IMR-90 (cell line): ENCODE measurements around the gene ERN1. TPM values are rescaled to one million over a fixed set of nuclear protein-coding genes. Genes with fewer than 3 reads are reported as not detected.
A peak's percentile ranks its signal among the peaks of the same experiment; 100 is the strongest.

Experiments
- ATAC-seq: fragments of 200-7000 bp; cut with Tn5 transposase; 2 replicates; pipeline ENCODE4 v1.9.1; 2020; ENCODE audit warnings: low read depth, mild to moderate bottlenecking, moderate library complexity
- BruUV-seq: library from RNA; stranded (reverse); fragments of 400-500 nt; replicated peaks from 2 replicates; lab custom pipeline; 2021; lab: Mats Ljungman, UMichigan
- CTCF ChIA-PET: fragments of 300-600 bp; formaldehyde crosslinking; extraction: SDS; loops from one replicate; lab custom pipeline; 2021; ENCODE audit warnings: antibody characterized with exemption; lab: Yijun Ruan, JAX
- POLR2A ChIA-PET: fragments of 300-600 bp; sonication (Branson Sonifier 250); formaldehyde crosslinking; loops from one replicate; lab custom pipeline; 2022; ENCODE audit warnings: antibody characterized with exemption; ENCODE audit not compliant: unreplicated experiment; lab: Charles Lee
- DNase-seq: peaks from one replicate; pipeline ENCODE4 v3.0.0; 2013
- H2AFZ ChIP-seq: replicated peaks from 2 replicates; pipeline ENCODE3; 2013; ENCODE audit warnings: low read length, mild to moderate bottlenecking; ENCODE audit not compliant: poor library complexity
- H2AK5ac ChIP-seq: 2 replicates; pipeline ENCODE4 v1.6.1; 2013; ENCODE audit warnings: low read depth, low read length, inconsistent platforms
- H2AK9ac ChIP-seq: replicated peaks from 2 replicates; pipeline ENCODE3; 2013; ENCODE audit warnings: mild to moderate bottlenecking, low read depth, low read length, moderate library complexity; ENCODE audit not compliant: poor library complexity
- H2BK120ac ChIP-seq: 2 replicates; pipeline ENCODE4 v1.6.1; 2013; ENCODE audit warnings: low read depth, low read length, inconsistent platforms
- H2BK15ac ChIP-seq: 3 replicates; pipeline ENCODE4 v1.6.1; 2013; ENCODE audit warnings: low read depth, low read length, inconsistent platforms
- H2BK20ac ChIP-seq: 2 replicates; pipeline ENCODE4 v1.6.1; 2013; ENCODE audit warnings: low read depth, mild to moderate bottlenecking, inconsistent platforms, low read length, moderate library complexity
- H2BK5ac ChIP-seq: 2 replicates; pipeline ENCODE4 v1.6.1; 2013; ENCODE audit warnings: mild to moderate bottlenecking, low read depth, low read length, inconsistent platforms; ENCODE audit not compliant: poor library complexity, severe bottlenecking
- H3K14ac ChIP-seq: replicated peaks from 2 replicates; pipeline ENCODE4 v1.6.1; 2013; ENCODE audit warnings: low read depth, low read length, inconsistent platforms
- H3K18ac ChIP-seq: 2 replicates; pipeline ENCODE4 v1.6.1; 2013; ENCODE audit warnings: low read depth, low read length, control low read depth
- H3K23ac ChIP-seq: 2 replicates; pipeline ENCODE4 v1.6.1; 2013; ENCODE audit warnings: low read depth, low read length, inconsistent platforms
- H3K27ac ChIP-seq: 2 replicates; pipeline ENCODE4 v1.5.1; 2013; ENCODE audit warnings: mild to moderate bottlenecking, control low read depth, low read length; ENCODE audit not compliant: insufficient read depth
- H3K27me3 ChIP-seq: 2 replicates; pipeline ENCODE4 v1.6.1; 2013; ENCODE audit warnings: low read length; ENCODE audit not compliant: control insufficient read depth, insufficient read depth
- H3K36me3 ChIP-seq: 2 replicates; pipeline ENCODE4 v1.6.1; 2013; ENCODE audit warnings: low read length, mixed read lengths; ENCODE audit not compliant: control insufficient read depth, insufficient read depth
- H3K4ac ChIP-seq: 2 replicates; pipeline ENCODE4 v1.6.1; 2013; ENCODE audit warnings: low read depth, low read length, inconsistent platforms
- H3K4me1 ChIP-seq: 2 replicates; pipeline ENCODE4 v1.6.1; 2013; ENCODE audit warnings: low read length, mixed read lengths; ENCODE audit not compliant: control insufficient read depth, insufficient read depth
- H3K4me2 ChIP-seq: 2 replicates; pipeline ENCODE4 v1.6.1; 2013; ENCODE audit warnings: low read depth, mild to moderate bottlenecking, control low read depth, low read length, moderate library complexity
- H3K4me3 ChIP-seq: 2 replicates; pipeline ENCODE4 v1.5.1; 2013; ENCODE audit warnings: low read depth, mild to moderate bottlenecking, control low read depth, low read length, moderate library complexity; ENCODE audit not compliant: insufficient read depth
- H3K56ac ChIP-seq: 2 replicates; pipeline ENCODE4 v1.6.1; 2013; ENCODE audit warnings: low read length, inconsistent platforms; ENCODE audit not compliant: insufficient read depth; ENCODE audit errors: extremely low read depth
- H3K79me1 ChIP-seq, 2 experiments: 2 replicates each; pipeline ENCODE4 v1.6.1; 2013; ENCODE audit warnings: low read length in 2 of 2, inconsistent platforms in 1 of 2, low read depth in 1 of 2
- H3K9ac ChIP-seq: 2 replicates; pipeline ENCODE4 v1.6.1; 2013; ENCODE audit warnings: low read depth, low read length, control low read depth
- H3K9me1 ChIP-seq: 2 replicates; pipeline ENCODE4 v1.6.1; 2013; ENCODE audit warnings: low read length, inconsistent platforms; ENCODE audit not compliant: insufficient read depth
- H3K9me3 ChIP-seq: 2 replicates; pipeline ENCODE4 v1.6.1; 2013; ENCODE audit warnings: low read length; ENCODE audit not compliant: control insufficient read depth, insufficient read depth
- H4K20me1 ChIP-seq: 2 replicates; pipeline ENCODE4 v1.6.1; 2013; ENCODE audit warnings: low read length, inconsistent platforms; ENCODE audit not compliant: insufficient read depth
- H4K5ac ChIP-seq: 2 replicates; pipeline ENCODE4 v1.6.1; 2013; ENCODE audit warnings: mild to moderate bottlenecking, low read depth, low read length, control low read depth
- H4K8ac ChIP-seq, 2 experiments: 2 replicates each; pipeline ENCODE4 v1.6.1; 2013; ENCODE audit warnings: low read depth in 2 of 2, low read length in 2 of 2, control low read depth in 1 of 2, inconsistent platforms in 1 of 2
- H4K91ac ChIP-seq: 2 replicates; pipeline ENCODE4 v1.6.1; 2013; ENCODE audit warnings: low read depth, low read length, inconsistent platforms; ENCODE audit not compliant: insufficient read depth
- BHLHE40 ChIP-seq: fragments of 150-350 bp; IDR thresholded peaks from 2 replicates; pipeline ENCODE4 v1.6.1; 2016; ENCODE audit warnings: mild to moderate bottlenecking, low read depth, low read length
- CEBPB ChIP-seq: IDR thresholded peaks from 2 replicates; pipeline ENCODE4 v1.6.1; 2012; ENCODE audit warnings: low read depth, low read length, improper control_type of control experiment
- CHD1 ChIP-seq: IDR thresholded peaks from 2 replicates; pipeline ENCODE4 v1.6.1; 2012; ENCODE audit warnings: low read depth, low read length, improper control_type of control experiment
- MAFK ChIP-seq: IDR thresholded peaks from 2 replicates; pipeline ENCODE4 v1.6.1; 2012; ENCODE audit warnings: low read depth, low read length, improper control_type of control experiment
- MAZ ChIP-seq: IDR thresholded peaks from 2 replicates; pipeline ENCODE4 v1.6.1; 2012; ENCODE audit warnings: low read depth, mild to moderate bottlenecking, low read length, improper control_type of control experiment, moderate library complexity, borderline replicate concordance
- NFE2L2 ChIP-seq: fragments of 150-350 bp; IDR thresholded peaks from 2 replicates; pipeline ENCODE4 v1.6.1; 2016; ENCODE audit warnings: low read depth, mild to moderate bottlenecking, low read length
- RCOR1 ChIP-seq: IDR thresholded peaks from 2 replicates; pipeline ENCODE4 v1.6.1; 2012; ENCODE audit warnings: mild to moderate bottlenecking, low read length, improper control_type of control experiment; ENCODE audit not compliant: insufficient replicate concordance
- RFX5 ChIP-seq: IDR thresholded peaks from 2 replicates; pipeline ENCODE4 v1.8.0; 2012; ENCODE audit warnings: low read depth, mild to moderate bottlenecking, low read length, moderate library complexity
- SMC3 ChIP-seq: fragments of 150-350 bp; IDR thresholded peaks from 2 replicates; pipeline ENCODE4 v1.6.1; 2016; ENCODE audit warnings: low read depth, mild to moderate bottlenecking, antibody characterized with exemption, low read length, moderate library complexity
- WGBS, 2 experiments: methylation state at CpG; one replicate each; pipeline versions ENCODE4 v1.1.5 to v1.1.7; 2013; ENCODE audit warnings: missing lambda C conversion rate in 2 of 2; ENCODE audit not compliant: insufficient read length in 1 of 2; ENCODE audit errors: extremely low coverage in 2 of 2; 5-methylcytosine and 5-hydroxymethylcytosine counted together
- dilution Hi-C: fragments of 300-500 bp; cut with HindIII; formaldehyde crosslinking; loops from one replicate; pipeline ENCODE4 v1.14.3; 2018; ENCODE audit warnings: low sequenced_read_pairs; ENCODE audit not compliant: unreplicated experiment
- in situ Hi-C: fragments of 300-500 bp; cut with MboI; formaldehyde crosslinking; loops from 3 replicates; pipeline ENCODE4 v1.14.3; 2019; ENCODE audit warnings: low sequenced_read_pairs, inconsistent platforms, mixed read lengths
- intact Hi-C: fragments of 100-400 bp; cut with micrococcal nuclease; formaldehyde crosslinking; loops from 2 replicates; pipeline ENCODE4 v1.10.0; 2022
- polyA plus RNA-seq, 3 experiments: library from polyadenylated mRNA; depleted of rRNA; stranded (reverse); fragments of >200 nt; gene quantifications; 2 replicates each; pipeline ENCODE4 v1.2.3, GENCODE V29; 2012; ENCODE audit warnings: low replicate concordance in 1 of 3
- total RNA-seq: library from RNA; depleted of rRNA; stranded (reverse); fragments of >200 nt; gene quantifications from 2 replicates; pipeline ENCODE4 v1.2.3, GENCODE V29; 2012

The ERN1 gene
- total and polyA plus RNA-seq, 2 of the 4 experiments (the other 2 are of a cell fraction): 2.7 to 4.1 TPM

DNA sequence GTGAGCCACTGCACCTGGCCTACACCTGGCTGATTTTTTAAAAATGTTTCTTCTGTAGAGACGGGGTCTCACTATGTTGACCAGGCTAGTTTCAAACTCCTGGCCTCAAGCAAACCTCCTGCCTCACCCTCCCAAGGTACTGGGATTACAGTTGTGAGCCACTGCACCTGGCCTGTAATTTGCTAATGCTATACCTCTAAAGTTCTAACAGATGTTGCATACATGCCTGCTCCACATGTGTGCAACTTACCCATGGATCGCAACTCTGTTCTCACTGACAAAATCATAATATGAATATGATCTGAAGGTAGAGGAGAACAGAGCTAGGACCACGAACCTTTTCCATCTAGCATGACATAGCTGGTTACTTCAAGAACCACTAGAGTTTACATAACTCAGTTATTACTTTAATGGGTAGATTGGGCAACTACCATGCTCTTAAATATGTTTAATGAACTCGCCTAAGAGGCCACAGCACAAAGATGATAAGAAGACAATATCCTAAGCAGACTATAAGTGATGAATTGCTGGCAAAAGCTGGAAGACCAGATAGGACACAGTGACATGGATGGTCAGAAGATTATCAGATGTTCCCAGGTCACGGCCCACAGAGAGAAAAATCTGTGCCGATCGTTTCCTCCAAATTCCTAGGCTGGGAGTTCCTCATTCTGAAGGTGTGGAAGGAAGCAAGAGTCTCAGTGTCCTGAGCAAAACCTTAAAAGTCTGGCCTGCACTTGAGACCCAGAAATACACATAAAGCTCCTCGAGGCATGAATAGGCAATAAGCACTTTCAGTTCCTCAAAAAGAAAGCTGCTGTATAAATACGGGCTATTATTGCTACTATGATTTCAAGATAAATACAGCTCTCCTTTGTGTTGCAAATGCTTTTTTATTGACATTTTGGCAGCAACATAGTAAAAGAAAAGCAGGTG is 55.9 kb downstream of the ERN1 start:
- intact Hi-C loops (no loop called here), dilution Hi-C loops (no loop called here), in situ Hi-C loops (no loop called here)
- Histone ChIP-seq H4K8ac (no peak overlapping the region), H3K4me1 (peaks cover 11% of the 10 kb centered on the region), H2BK20ac (peak overlapping the region; percentile 59), H3K4me3 (no peak overlapping the region), H3K9me3 (peaks cover 11% of the 10 kb centered on the region), H2BK120ac (peak overlapping the region; percentile 32; the same call in 1 of the 2 replicates), H3K23ac (peak overlapping the region; percentile 20; the same call in 1 of the 2 replicates), H4K20me1 (no peaks in the 10 kb centered on the region), H2AK5ac (0 out of 2 replicates have a peak overlapping the region, but pooled peaks have one; percentile 15), H3K9ac (no peak overlapping the region), H3K14ac (peak overlapping the region; percentile 4; the same call in 1 of the 2 replicates), H4K91ac (no peak overlapping the region), H3K4ac (peak overlapping the region; percentile 39; the same call in 1 of the 2 replicates), H2BK15ac (0 out of 3 replicates have a peak overlapping the region, but pooled peaks have one; percentile 6), H3K9me1 (peaks cover 2% of the 10 kb centered on the region; the same call in 1 of the 2 replicates), H3K4me2 (peak overlapping the region; percentile 33; the same call in 1 of the 2 replicates), H2AK9ac (no peak overlapping the region), H3K27me3 (no peaks in the 10 kb centered on the region), H3K18ac (peak overlapping the region; percentile 76; the same call in 1 of the 2 replicates), H3K56ac (no peak overlapping the region; the same call in 1 of the 2 replicates), H3K27ac (no peak overlapping the region), H3K79me1 (no peaks in the 10 kb centered on the region), H4K5ac (peak overlapping the region; percentile 83; the same call in 1 of the 2 replicates), H2AFZ (no peak overlapping the region), H2BK5ac (peak overlapping the region; percentile 61), H3K36me3 (peaks cover 18% of the 10 kb centered on the region)
- DNase-seq (no peak), ATAC-seq (no peak; the same call in 1 of the 2 replicates)
- CTCF ChIA-PET: interaction anchor here (0.7 to 1.2 kb wide), 2 partner anchors 10 to 703 kb away, joined by 3 to 4 read pairs; no protein-coding TSS in a partner anchor
- no peak for TF ChIP-seq SMC3
- no peak for TF ChIP-seq MAFK
- TF ChIP-seq CHD1: no peak
- no peak for TF ChIP-seq NFE2L2
- no peak for TF ChIP-seq CEBPB
- TF ChIP-seq RFX5: no peak
- no peak for TF ChIP-seq BHLHE40
- TF ChIP-seq MAZ: no peak
- TF ChIP-seq RCOR1: no peak
- no CpG with 5 or more reads among the region's 9 CpGs for WGBS, 2 experiments
- POLR2A ChIA-PET: no interaction called here
- BruUV-seq: no TSS peak
